Endometrium (tissue), 2 donors: ENCODE results near the gene RUSC1.
"Not testable (repeated sequence)": the region's sequence is repeated elsewhere in the genome, so short reads cannot be mapped to it uniquely, and the experiment has no call there.

Experiments used
- FAIRE-seq: peaks from 2 replicates; lab custom pipeline; 2012; peaks lifted over from hg19 to GRCh38; lab: Jason Lieb, UNC
- donor health status: control.
- donor health status: control.

Gene RUSC1, protein sequence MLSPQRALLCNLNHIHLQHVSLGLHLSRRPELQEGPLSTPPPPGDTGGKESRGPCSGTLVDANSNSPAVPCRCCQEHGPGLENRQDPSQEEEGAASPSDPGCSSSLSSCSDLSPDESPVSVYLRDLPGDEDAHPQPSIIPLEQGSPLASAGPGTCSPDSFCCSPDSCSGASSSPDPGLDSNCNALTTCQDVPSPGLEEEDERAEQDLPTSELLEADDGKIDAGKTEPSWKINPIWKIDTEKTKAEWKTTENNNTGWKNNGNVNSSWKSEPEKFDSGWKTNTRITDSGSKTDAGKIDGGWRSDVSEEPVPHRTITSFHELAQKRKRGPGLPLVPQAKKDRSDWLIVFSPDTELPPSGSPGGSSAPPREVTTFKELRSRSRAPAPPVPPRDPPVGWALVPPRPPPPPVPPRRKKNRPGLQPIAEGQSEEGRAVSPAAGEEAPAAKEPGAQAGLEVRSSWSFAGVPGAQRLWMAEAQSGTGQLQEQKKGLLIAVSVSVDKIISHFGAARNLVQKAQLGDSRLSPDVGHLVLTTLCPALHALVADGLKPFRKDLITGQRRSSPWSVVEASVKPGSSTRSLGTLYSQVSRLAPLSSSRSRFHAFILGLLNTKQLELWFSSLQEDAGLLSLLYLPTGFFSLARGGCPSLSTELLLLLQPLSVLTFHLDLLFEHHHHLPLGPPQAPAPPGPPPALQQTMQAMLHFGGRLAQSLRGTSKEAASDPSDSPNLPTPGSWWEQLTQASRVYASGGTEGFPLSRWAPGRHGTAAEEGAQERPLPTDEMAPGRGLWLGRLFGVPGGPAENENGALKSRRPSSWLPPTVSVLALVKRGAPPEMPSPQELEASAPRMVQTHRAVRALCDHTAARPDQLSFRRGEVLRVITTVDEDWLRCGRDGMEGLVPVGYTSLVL

DNA sequence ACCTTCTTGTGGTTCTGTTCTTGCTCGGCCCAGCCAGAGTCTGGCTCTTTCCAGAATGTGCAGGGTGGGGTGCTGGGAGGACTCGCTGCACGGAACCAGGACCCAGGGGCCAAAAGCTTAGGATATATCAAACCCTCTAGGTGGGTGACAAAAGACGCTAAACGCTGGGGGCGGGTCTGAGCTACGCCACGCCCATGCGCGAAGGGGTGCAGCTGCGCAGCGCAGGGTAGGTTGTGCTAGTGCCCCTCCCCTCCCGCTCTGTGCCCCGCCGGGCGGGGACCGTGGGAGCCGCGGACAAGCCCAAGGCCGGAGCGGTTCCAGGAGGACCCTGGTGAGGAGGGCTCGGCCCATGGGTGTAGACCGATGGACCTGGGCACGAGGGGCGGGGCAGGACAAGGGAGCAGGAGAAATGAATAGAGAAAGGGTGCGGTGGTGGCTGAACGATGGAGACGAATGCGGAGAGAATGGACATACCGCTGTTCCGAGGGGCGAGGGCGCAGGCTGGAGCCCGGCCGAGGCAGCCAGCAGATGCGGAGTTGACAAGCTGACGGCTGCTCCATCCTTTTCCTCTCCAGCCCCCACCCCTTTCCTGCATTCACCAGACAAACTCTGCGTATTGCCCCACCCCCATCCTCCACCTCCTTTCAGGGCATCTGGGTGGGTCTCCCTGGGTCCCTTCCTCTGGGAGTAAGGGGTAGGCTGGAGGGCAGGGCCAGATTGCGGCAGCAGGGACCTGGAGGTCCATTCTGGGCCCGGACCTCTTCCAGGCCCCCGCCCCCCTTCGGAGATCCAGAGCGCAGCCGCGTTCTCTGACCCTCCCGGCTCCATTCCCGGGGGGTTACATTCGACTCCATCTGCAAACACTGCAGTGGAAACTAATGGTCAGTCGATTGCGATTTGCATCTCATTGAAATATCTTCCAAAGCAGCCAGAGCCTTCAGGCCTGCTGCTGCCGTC is at the start of gene RUSC1:
TSS of gene RUSC1 (plus strand) at position 234 of the 957 bp plus-strand sequence. CDS start 880 bp downstream, outside the sequence.
- FAIRE-seq: no peak

GRCh38 chr1:155272466-155273342 is 48.0 kb upstream of the RUSC1 start:
- no peak for FAIRE-seq

DNA sequence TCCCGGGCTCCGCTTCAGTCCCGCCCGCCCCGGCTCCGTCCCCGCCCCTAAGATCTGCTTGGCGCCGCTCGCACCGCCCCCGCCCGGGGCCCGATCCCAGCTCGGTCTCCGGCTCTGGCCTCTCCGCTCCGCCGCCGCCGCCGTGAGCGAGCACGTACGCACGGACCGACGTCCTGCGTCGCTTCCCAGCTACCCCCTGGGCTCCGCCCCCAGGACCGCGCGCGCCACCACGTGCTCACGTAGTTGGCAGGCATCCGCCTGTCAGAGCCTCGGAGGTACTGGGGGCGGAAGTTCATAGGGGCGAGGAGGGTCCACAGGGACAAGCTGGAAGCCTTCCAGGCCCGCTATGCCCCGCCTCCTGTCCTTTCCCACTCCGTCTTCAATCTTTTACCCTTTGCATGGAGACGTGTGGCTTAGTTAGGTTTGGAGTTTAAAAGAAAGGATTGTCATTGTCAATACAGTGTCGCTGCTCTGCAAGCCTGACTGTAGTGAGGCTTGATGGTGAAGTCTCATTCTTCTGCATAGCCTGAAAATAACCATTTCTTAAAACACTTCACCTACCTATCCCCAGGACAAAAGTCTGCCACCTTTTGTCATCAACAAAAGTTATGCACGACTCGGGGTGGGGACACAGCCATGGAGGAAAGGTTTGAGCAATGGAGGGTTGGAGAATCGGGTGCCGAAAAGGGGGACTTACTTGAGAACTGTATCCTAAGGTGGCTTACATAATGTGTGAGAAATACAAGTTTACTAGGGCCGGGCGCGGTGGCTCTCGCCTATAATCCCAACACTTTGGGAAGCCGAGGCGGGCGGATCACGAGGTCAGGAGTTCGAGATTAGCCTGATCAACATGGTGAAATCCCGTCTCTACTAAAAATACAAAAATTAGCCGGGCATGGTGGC is 47.1 kb upstream of the RUSC1 start, which contains the start of gene CLK2:
TSS of gene CLK2 (minus strand) at position 162 of the 903 bp plus-strand sequence. CDS start 2,527 bp downstream, outside the sequence.
- no peak for FAIRE-seq

GRCh38 chr1:155277070-155277901 is 43.4 kb upstream of the RUSC1 start, which contains the start of gene HCN3:
HCN3 (plus strand) TSS chr1:155277463; CDS start chr1:155277591, 128 bp downstream.
- FAIRE-seq: no peak

DNA sequence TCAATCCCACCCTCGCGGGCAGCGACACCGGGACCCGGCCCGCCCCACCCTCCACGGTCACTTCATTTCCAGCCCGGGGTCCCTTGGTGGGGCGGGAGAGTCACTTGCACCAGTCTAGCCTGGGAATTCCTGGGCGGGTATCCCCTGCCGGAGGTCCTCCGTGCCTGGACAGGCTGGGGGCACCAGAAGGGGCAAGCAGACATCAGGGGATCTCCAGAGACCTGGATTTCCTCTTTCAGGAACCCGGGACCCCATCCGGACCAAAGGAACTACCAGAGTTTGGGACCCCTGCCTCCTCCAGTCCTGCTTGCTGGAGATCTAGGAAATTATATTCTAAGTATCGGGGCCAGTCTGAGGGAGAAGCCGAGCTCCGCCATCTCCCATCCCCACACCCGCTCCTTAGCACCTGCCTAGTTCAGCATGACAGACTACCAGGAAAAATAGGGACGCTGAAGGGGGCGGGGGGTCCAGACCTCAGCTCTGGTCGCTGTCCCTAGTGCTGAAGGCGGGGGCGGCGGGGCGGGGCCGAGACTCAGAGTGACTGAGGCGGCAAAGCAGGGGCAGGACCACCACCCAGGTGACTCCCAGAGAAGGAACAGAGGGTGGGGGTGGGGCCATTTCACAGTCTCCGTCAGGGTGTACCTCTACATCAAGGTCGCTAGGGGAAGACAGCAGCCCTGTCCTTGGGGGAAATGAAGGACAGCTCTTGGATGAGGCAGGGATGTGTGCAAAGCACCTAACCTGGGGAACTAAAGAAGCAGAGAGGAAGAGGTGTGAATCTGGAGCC is 42.6 kb upstream of the RUSC1 start:
- FAIRE-seq: no peak

- no peak for FAIRE-seq
Measured at GRCh38 chr1:155278689-155279160, 42.0 kb upstream of the RUSC1 start.

DNA sequence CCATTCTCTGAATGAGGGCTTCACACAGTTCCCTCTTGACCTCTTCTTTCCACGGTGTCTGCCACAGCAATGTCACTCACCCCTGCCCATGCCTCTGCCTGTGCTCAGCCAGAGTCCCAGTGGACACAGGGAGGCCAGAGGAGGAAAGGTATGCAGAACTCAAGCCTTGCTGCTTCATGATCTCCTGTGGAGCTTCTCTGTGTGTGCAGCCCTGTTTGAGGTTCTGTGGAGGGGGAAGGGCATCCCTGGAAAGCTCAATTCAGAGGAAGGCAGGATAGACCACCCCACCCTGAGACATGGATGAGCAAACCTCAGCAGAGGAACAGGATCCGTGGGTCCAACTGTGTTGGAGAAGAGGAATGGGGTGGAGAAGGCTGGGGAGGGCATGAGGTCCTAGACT is 41.4 kb upstream of the RUSC1 start:
- no peak for FAIRE-seq

- no peak for FAIRE-seq
Measured at GRCh38 chr1:155282488-155283091, 38.1 kb upstream of the RUSC1 start.

GRCh38 chr1:155284476-155284875 is 36.2 kb upstream of the RUSC1 start:
- no peak for FAIRE-seq

DNA sequence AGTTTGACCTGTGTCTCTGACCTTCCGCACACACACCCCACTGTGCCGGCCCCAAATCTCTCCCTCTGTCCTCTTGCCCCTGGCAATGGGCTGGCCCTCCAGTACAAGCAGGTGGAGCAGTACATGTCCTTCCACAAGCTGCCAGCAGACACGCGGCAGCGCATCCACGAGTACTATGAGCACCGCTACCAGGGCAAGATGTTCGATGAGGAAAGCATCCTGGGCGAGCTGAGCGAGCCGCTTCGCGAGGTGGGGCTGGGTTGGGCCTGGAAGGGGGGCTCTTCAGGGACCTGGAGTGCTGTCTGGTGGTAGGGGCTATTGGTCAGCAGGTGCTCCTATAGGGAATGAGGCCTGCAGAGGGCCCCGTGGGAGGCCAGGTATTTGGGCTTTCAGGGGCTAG is 35.6 kb upstream of the RUSC1 start:
- no peak for FAIRE-seq

GRCh38 chr1:155285631-155286044 is 35.1 kb upstream of the RUSC1 start:
- no peak for FAIRE-seq

DNA sequence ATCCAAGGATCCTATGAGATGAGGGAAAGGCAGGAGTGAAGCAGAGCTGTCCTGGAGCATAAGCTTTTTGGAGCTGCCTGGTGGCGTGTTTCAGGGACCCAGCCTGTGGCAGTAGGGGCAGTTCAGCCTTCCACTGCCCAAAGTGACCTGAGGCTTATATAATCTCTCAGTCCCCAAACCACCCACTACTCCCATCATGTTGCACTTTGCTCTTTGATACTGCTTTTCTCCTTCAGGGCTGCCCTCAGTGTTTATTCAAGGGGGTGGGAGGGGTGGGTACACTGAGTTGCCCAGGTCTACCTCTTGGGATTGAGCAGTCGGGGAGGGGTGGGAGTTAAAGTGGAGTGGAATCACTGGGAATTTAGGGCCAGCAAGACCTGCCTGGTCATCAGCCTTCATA is 34.1 kb upstream of the RUSC1 start:
- FAIRE-seq: no peak

DNA sequence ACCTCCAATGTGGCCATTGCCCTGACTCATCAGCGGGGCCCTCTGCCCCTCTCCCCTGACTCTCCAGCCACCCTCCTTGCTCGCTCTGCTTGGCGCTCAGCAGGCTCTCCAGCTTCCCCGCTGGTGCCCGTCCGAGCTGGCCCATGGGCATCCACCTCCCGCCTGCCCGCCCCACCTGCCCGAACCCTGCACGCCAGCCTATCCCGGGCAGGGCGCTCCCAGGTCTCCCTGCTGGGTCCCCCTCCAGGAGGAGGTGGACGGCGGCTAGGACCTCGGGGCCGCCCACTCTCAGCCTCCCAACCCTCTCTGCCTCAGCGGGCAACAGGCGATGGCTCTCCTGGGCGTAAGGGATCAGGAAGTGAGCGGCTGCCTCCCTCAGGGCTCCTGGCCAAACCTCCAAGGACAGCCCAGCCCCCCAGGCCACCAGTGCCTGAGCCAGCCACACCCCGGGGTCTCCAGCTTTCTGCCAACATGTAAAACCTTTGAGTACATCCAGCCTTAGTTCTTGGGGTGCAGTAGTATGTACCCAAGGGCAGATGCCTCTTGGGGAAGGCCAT is 32.6 kb upstream of the RUSC1 start:
- FAIRE-seq: no peak

GRCh38 chr1:155291006-155291405 is 29.7 kb upstream of the RUSC1 start:
- not testable (repeated sequence) for FAIRE-seq

DNA sequence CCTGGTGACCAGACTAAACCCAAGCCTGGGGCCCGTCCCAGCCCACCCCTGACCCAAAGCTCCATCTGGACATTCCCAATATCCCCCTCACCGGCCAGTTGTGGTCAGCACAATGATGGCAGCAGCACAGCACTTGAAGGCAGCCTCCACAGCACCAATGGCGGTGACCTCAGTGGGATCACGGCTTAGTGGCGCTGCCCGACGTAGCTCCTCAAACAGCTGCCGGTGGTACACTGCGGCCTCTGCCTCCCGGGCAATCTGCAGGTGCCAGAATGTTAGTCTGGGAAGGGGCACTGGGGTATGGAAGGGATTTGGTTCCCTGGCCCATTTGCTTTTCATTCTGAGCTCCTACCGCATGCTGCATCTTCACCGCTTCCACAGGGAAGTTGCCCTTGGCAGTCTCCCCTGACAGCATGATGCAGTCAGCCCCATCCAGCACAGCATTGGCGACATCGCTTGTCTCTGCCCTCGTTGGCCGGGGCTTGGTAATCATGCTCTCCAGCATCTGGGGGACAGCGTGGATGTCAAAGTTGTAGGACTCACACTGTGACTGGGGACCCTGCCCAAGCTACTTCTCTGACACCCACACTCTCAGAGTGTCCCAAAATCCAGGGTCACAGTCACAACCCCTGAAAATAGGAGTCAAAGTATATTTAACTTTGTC is 27.5 kb upstream of the RUSC1 start:
- no peak for FAIRE-seq

DNA sequence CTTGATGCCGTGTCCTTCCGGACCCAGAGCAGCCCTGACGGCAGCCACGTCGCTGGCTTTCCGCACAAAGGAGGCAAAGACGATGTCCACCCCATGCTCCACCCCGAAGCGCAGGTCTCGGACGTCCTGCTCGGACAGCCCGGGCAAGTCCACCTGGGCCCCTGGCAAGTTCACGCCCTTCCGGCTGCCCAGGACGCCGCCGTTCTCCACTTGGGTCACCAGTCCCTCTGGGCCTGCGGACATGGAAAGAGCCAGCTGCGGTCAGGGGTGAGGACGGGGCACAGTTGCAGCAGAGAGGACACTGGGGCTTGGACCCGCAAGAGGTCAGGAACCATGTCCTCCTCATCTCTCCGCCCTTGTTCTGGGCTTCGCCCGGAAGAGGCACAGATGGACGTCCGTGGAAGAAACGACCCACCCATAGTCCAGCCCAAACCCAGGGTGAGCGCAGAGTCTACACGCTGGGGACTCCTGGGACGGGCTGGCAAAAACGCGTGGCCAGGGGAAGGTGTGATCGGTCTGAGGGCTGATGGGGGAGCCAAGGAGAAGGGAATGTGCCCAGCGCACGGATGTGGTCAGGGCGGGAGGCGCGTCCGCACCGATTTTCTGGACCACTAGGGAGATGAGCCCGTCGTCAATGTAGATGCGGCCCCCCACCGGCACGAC is 26.0 kb upstream of the RUSC1 start:
- no peak for FAIRE-seq
